Ovary (tissue), 9 donors: ENCODE measurements around the gene INTS2. TPM values are rescaled to one million over a fixed set of nuclear protein-coding genes. Genes with fewer than 3 reads are reported as not detected.

Source experiments
- DNase-seq, 5 donors: peaks; one replicate each; pipeline ENCODE4 v3.0.0-alpha.2; 2019 to 2020
- H3K27ac ChIP-seq, 2 donors: fragments of 200-600 bp; one replicate each; pipeline versions ENCODE4 v1.5.1 to v1.8.0; 2019 to 2022
- H3K27me3 ChIP-seq: fragments of 200-600 bp; one replicate; pipeline ENCODE4 v1.8.0; 2022
- H3K36me3 ChIP-seq: fragments of 200-600 bp; sonication (generic); one replicate; pipeline ENCODE4 v1.5.1; 2019
- H3K4me1 ChIP-seq: one replicate; pipeline ENCODE4 v1.8.1; 2013; ENCODE audit warnings: mild to moderate bottlenecking, moderate library complexity; ENCODE audit not compliant: insufficient read depth
- H3K4me3 ChIP-seq: fragments of 200-600 bp; sonication (generic); one replicate; pipeline ENCODE4 v1.5.1; 2017
- H3K9me3 ChIP-seq, 2 donors: fragments of 200-600 bp in 1 of 2; sonication (generic) in 1 of 2; one replicate each; pipeline versions ENCODE4 v1.5.1 to v1.8.1; 2013 to 2019; ENCODE audit warnings: mild to moderate bottlenecking in 1 of 2, moderate library complexity in 1 of 2
- CTCF ChIP-seq, 3 donors: fragments of 450-650 bp in 2 of 3; fragments of 200-600 bp in 1 of 3; IDR thresholded peaks; one replicate each; pipeline versions ENCODE4 v1.5.1 to v1.8.0; 2016 to 2022; ENCODE audit warnings: antibody characterized with exemption in 3 of 3, mild to moderate bottlenecking in 1 of 3
- EP300 ChIP-seq: sonication (generic); formaldehyde crosslinking; IDR thresholded peaks from one replicate; pipeline ENCODE4 v1.6.1; 2017; ENCODE audit warnings: antibody characterized with exemption
- POLR2A ChIP-seq: fragments of 450-650 bp; IDR thresholded peaks from one replicate; pipeline ENCODE4 v1.6.1; 2017; ENCODE audit warnings: antibody characterized with exemption, mild to moderate bottlenecking, moderate library complexity
- WGBS, 3 donors: extraction: QIAGEN DNeasy Blood & Tissue Kit in 1 of 3; methylation state at CpG; one replicate each; pipeline versions ENCODE4 v1.1.5 to v1.1.7; 2013 to 2017; 5-methylcytosine and 5-hydroxymethylcytosine counted together
- intact Hi-C, 4 donors: fragments of 100-400 bp; cut with DNase I; formaldehyde crosslinking; loops; one replicate each; pipeline versions ENCODE4 v1.11.0 to v1.15.1; 2022 to 2023
- polyA plus RNA-seq, 2 donors: library from polyadenylated mRNA; stranded (reverse); fragments of 200-250 nt in 1 of 2; fragments of 350-450 nt in 1 of 2; fragmentation: Illumina TruSeq in 1 of 2; extraction: RNeasy Lipid Tissue Mini Kit (QIAGEN cat#74804) in 1 of 2; gene quantifications; one replicate each; pipeline ENCODE4 v1.2.3, GENCODE V29; 2013 to 2014
- total RNA-seq, 7 donors: library from RNA; depleted of rRNA in 2 of 7; stranded (reverse); fragments of >200 nt in 2 of 7; fragmentation: NEBNext Ultra II Directional in 3 of 7; extraction: Animal tissue kit (Norgen Biotek cat#: 25700) in 3 of 7; gene quantifications; one replicate each; pipeline versions ENCODE4 v1.1.0 to v1.2.4, GENCODE V29; 2016 to 2023
- donor health status: DM: no; HTN: no; CAD: no; lungs with moderate emphysema.
- donor health status: DM: no; HTN: no; CAD: no.
- donor health status: Bipolar disorder and iron deficiency.
- donor health status: DM: yes; HTN: yes; CAD: no.
- donor health status: DM: no; HTN: no; CAD: no.
- donor health status: DM: yes; HTN: yes; CAD: no.

INTS2 gene
- total and polyA plus RNA-seq, 9 donors, result 2.3 to 11.0 (median 9.1) TPM

GRCh38 chr17:61968757-61969156 lies 41.0 kb upstream of the INTS2 start:
- no peaks in the 10 kb centered on the region for H3K36me3 ChIP-seq
- intact Hi-C loops, result no loop called here
- H3K27ac ChIP-seq, result no peak overlapping the region
- no peaks in the 10 kb centered on the region for H3K9me3 ChIP-seq
- 95 to 97% (median 96%) methylated on average over 5 of the region's 5 CpGs for WGBS, 3 donors
- H3K27me3 ChIP-seq, result no peaks in the 10 kb centered on the region
- H3K4me1 ChIP-seq, result no peaks in the 10 kb centered on the region
- no peak for TF ChIP-seq EP300
- no peak for TF ChIP-seq CTCF (IDR thresholded peaks at IDR 0.05)
- no peak for TF ChIP-seq POLR2A
- no peak overlapping the region for H3K4me3 ChIP-seq
- DNase-seq, result no peak

GRCh38 chr17:61967729-61968128 lies 39.9 kb upstream of the INTS2 start:
- WGBS, 3 donors, result 88 to 92% (median 91%) methylated on average over 2 of the region's 2 CpGs
- no peaks in the 10 kb centered on the region for H3K9me3 ChIP-seq
- no peaks in the 10 kb centered on the region for H3K27me3 ChIP-seq
- intact Hi-C loops, result no loop called here
- H3K27ac ChIP-seq, result no peak overlapping the region
- H3K4me1 ChIP-seq, result no peaks in the 10 kb centered on the region
- H3K4me3 ChIP-seq, result no peak overlapping the region
- DNase-seq, result no peak
- H3K36me3 ChIP-seq, result no peaks in the 10 kb centered on the region
- TF ChIP-seq CTCF (IDR thresholded peaks at IDR 0.05), result no peak
- TF ChIP-seq POLR2A, result no peak
- no peak for TF ChIP-seq EP300

GRCh38 chr17:61966191-61966590 lies 38.4 kb upstream of the INTS2 start:
- WGBS, 3 donors, result 0 to 1% (median 0%) methylated on average over 1 of the region's 1 CpG

GRCh38 chr17:61955619-61956018 lies 27.8 kb upstream of the INTS2 start:
- Histone ChIP-seq H3K9me3 (no peaks in the 10 kb centered on the region), H3K4me1 (no peaks in the 10 kb centered on the region), H3K36me3 (no peaks in the 10 kb centered on the region), H3K27ac (no peak overlapping the region), H3K4me3 (no peak overlapping the region), H3K27me3 (no peaks in the 10 kb centered on the region)
- intact Hi-C loops, result no loop called here
- DNase-seq, result no peak
- 77 to 83% (median 80%) methylated on average over 4 of the region's 4 CpGs for WGBS, 3 donors
- TF ChIP-seq CTCF (IDR thresholded peaks at IDR 0.05) (no peak), EP300 (no peak), POLR2A (no peak)

More at GRCh38 chr17:61966191-61966590, 38.4 kb upstream of the INTS2 start:
- Histone ChIP-seq H3K4me3 (no peak overlapping the region), H3K4me1 (no peaks in the 10 kb centered on the region), H3K27me3 (no peaks in the 10 kb centered on the region), H3K27ac (no peak overlapping the region), H3K9me3 (no peaks in the 10 kb centered on the region), H3K36me3 (no peaks in the 10 kb centered on the region)
- no peak for TF ChIP-seq CTCF (IDR thresholded peaks at IDR 0.05)
- no peak for TF ChIP-seq EP300
- TF ChIP-seq POLR2A, result no peak
- DNase-seq, result no peak
- intact Hi-C loops, result no loop called here
